Measurements from ENCODE around the gene CNBP. TPM values are rescaled to one million over a fixed set of nuclear protein-coding genes. Genes with fewer than 3 reads are reported as not detected.

The CNBP gene
- total and polyA plus RNA-seq, 9 of the 15 experiments (the other 6 are each of a cell fraction or from before 2014, with no cell fraction given) = 284 to 717 (median 412) TPM

DNA sequence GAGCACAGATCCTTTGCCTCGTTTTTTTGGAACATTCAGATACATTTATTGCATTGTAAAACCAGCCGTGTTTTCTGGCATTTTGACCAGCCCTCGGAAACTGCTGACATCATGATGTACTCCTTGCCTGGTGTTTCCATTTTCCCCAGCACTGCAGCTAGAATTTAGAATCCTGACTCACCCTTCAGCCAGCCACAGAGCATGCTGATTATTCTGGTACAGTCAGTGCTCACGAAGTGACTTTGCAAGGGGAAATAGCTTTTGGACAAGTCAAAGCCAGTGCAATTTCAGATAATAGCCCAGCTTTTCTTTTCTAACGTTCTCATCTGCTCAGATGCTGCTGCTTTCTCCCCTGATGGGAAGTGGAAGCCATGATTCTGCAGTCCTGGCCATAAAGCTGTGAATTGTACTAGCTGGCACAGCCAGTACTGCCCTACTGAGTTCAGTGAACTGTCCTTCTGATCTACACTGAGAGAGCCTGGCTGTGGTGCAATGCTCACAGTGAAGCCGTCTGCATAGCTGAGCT lies 12.1 kb upstream of the CNBP start (continued):
- TF ChIP-seq, protein P1, sequence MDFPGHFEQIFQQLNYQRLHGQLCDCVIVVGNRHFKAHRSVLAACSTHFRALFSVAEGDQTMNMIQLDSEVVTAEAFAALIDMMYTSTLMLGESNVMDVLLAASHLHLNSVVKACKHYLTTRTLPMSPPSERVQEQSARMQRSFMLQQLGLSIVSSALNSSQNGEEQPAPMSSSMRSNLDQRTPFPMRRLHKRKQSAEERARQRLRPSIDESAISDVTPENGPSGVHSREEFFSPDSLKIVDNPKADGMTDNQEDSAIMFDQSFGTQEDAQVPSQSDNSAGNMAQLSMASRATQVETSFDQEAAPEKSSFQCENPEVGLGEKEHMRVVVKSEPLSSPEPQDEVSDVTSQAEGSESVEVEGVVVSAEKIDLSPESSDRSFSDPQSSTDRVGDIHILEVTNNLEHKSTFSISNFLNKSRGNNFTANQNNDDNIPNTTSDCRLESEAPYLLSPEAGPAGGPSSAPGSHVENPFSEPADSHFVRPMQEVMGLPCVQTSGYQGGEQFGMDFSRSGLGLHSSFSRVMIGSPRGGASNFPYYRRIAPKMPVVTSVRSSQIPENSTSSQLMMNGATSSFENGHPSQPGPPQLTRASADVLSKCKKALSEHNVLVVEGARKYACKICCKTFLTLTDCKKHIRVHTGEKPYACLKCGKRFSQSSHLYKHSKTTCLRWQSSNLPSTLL (IDR thresholded peaks at IDR 0.05) = no peak
- TF ChIP-seq, protein P2, sequence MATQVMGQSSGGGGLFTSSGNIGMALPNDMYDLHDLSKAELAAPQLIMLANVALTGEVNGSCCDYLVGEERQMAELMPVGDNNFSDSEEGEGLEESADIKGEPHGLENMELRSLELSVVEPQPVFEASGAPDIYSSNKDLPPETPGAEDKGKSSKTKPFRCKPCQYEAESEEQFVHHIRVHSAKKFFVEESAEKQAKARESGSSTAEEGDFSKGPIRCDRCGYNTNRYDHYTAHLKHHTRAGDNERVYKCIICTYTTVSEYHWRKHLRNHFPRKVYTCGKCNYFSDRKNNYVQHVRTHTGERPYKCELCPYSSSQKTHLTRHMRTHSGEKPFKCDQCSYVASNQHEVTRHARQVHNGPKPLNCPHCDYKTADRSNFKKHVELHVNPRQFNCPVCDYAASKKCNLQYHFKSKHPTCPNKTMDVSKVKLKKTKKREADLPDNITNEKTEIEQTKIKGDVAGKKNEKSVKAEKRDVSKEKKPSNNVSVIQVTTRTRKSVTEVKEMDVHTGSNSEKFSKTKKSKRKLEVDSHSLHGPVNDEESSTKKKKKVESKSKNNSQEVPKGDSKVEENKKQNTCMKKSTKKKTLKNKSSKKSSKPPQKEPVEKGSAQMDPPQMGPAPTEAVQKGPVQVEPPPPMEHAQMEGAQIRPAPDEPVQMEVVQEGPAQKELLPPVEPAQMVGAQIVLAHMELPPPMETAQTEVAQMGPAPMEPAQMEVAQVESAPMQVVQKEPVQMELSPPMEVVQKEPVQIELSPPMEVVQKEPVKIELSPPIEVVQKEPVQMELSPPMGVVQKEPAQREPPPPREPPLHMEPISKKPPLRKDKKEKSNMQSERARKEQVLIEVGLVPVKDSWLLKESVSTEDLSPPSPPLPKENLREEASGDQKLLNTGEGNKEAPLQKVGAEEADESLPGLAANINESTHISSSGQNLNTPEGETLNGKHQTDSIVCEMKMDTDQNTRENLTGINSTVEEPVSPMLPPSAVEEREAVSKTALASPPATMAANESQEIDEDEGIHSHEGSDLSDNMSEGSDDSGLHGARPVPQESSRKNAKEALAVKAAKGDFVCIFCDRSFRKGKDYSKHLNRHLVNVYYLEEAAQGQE (IDR thresholded peaks at IDR 0.05; ENCODE audit: borderline replicate concordance) = no peak
- TF ChIP-seq, protein P2 (CRISPR knock-in tag; IDR thresholded peaks at IDR 0.05; ENCODE audit: low read depth) = no peak
- TF ChIP-seq ZNF695 (CRISPR knock-in tag; IDR thresholded peaks at IDR 0.05) (no peak), TARDBP (IDR thresholded peaks at IDR 0.05) (no peak), FOXA1 (IDR thresholded peaks at IDR 0.05; ENCODE audit: borderline replicate concordance) (no peak), ZNF76 (CRISPR knock-in tag; IDR thresholded peaks at IDR 0.05; ENCODE audit: borderline replicate concordance) (no peak), DMBX1 (CRISPR knock-in tag; IDR thresholded peaks at IDR 0.05; ENCODE audit: borderline replicate concordance) (no peak), ELF4 (CRISPR knock-in tag; IDR thresholded peaks at IDR 0.05) (no peak), ARNT (IDR thresholded peaks at IDR 0.05) (no peak), RBFOX2 (IDR thresholded peaks at IDR 0.05; ENCODE audit: low read depth, low read length) (no peak), ZNF79 (CRISPR knock-in tag; IDR thresholded peaks at IDR 0.05; ENCODE audit: low read depth) (0 out of 2 replicates have a peak, but pooled peaks have one; percentile 29), CEBPG (CRISPR knock-in tag; IDR thresholded peaks at IDR 0.05) (no peak), CEBPG (tag; conservative IDR thresholded peaks at IDR 0.05 in 1 of 2, IDR thresholded peaks at IDR 0.05 in 1 of 2) (no peak), ZNF253 (CRISPR knock-in tag; conservative IDR thresholded peaks at IDR 0.05) (no peak), POLR2B (IDR thresholded peaks at IDR 0.05; ENCODE audit: low read depth, partially characterized antibody) (no peak)
- TF ChIP-seq, protein P3, sequence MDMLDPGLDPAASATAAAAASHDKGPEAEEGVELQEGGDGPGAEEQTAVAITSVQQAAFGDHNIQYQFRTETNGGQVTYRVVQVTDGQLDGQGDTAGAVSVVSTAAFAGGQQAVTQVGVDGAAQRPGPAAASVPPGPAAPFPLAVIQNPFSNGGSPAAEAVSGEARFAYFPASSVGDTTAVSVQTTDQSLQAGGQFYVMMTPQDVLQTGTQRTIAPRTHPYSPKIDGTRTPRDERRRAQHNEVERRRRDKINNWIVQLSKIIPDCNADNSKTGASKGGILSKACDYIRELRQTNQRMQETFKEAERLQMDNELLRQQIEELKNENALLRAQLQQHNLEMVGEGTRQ (CRISPR knock-in tag; IDR thresholded peaks at IDR 0.05) = no peak
- TF ChIP-seq, protein P4, sequence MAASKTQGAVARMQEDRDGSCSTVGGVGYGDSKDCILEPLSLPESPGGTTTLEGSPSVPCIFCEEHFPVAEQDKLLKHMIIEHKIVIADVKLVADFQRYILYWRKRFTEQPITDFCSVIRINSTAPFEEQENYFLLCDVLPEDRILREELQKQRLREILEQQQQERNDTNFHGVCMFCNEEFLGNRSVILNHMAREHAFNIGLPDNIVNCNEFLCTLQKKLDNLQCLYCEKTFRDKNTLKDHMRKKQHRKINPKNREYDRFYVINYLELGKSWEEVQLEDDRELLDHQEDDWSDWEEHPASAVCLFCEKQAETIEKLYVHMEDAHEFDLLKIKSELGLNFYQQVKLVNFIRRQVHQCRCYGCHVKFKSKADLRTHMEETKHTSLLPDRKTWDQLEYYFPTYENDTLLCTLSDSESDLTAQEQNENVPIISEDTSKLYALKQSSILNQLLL (CRISPR knock-in tag; IDR thresholded peaks at IDR 0.05; ENCODE audit: borderline replicate concordance) = no peak

Measured in K562 (cell line).